Activated CD4-positive, alpha-beta T cell treated with anti-CD3 and anti-CD28 coated beads for 48 hours (primary cell): ENCODE data around the gene TLR1.
"Not testable (repeated sequence)": the region's sequence is repeated elsewhere in the genome, so short reads cannot be mapped to it uniquely, and the experiment has no call there.

Experiments used
- DNase-seq: peaks from one replicate; pipeline ENCODE4 v3.0.0-alpha.2; 2020

The TLR1 gene

GRCh38 chr4:38804654-38805295 lies at the start of gene TLR1:
Gene TLR1 (minus strand): TSS chr4:38804791. CDS start chr4:38798831, 5,960 bp downstream.
- peak; percentile 7 for DNase-seq

- DNase-seq = no peak
These were observed 41.4 kb upstream of the TLR1 start for GRCh38 chr4:38846015-38846414.

- DNase-seq = no peak
These were observed 38.4 kb upstream of the TLR1 start for GRCh38 chr4:38842994-38843393.

GRCh38 chr4:38837849-38838248 lies 33.3 kb upstream of the TLR1 start:
- no peak for DNase-seq

GRCh38 chr4:38837334-38837733 lies 32.7 kb upstream of the TLR1 start:
- no peak for DNase-seq

- DNase-seq = no peak
These were observed 30.0 kb upstream of the TLR1 start for GRCh38 chr4:38834570-38834969.

GRCh38 chr4:38832624-38833528 lies 28.3 kb upstream of the TLR1 start:
- DNase-seq = peak; percentile 6

GRCh38 chr4:38832206-38832605 lies 27.6 kb upstream of the TLR1 start:
- no peak for DNase-seq

GRCh38 chr4:38831653-38832052 lies 27.1 kb upstream of the TLR1 start:
- no peak for DNase-seq

GRCh38 chr4:38829237-38829636 lies 24.6 kb upstream of the TLR1 start:
- no peak for DNase-seq

GRCh38 chr4:38823766-38824165 lies 19.2 kb upstream of the TLR1 start:
- DNase-seq = no peak

- DNase-seq = no peak
These were observed 18.2 kb upstream of the TLR1 start for GRCh38 chr4:38822748-38823303.

- DNase-seq = no peak
These were observed 17.1 kb upstream of the TLR1 start for GRCh38 chr4:38821739-38822138.

- DNase-seq = no peak
These were observed 15.9 kb upstream of the TLR1 start for GRCh38 chr4:38820329-38821061.

- DNase-seq = no peak
These were observed 15.0 kb upstream of the TLR1 start for GRCh38 chr4:38819569-38819968.

- no peak for DNase-seq
These were observed 13.9 kb upstream of the TLR1 start for GRCh38 chr4:38818441-38818976.

GRCh38 chr4:38815885-38816782 lies 11.5 kb upstream of the TLR1 start:
- no peak for DNase-seq

- DNase-seq = no peak
These were observed 9.8 kb upstream of the TLR1 start for GRCh38 chr4:38814386-38814785.

- DNase-seq = no peak
These were observed 6.7 kb upstream of the TLR1 start for GRCh38 chr4:38811297-38811696.

- DNase-seq = not testable (repeated sequence)
These were observed 2.9 kb upstream of the TLR1 start for GRCh38 chr4:38807462-38807861.

- DNase-seq = not testable (repeated sequence)
These were observed 1.7 kb upstream of the TLR1 start for GRCh38 chr4:38806251-38806650.
